Endothelial cell of umbilical vein (primary cell): ENCODE measurements around the gene RGS12.

ENCODE experiments used
- POLR2A ChIP-seq: IDR thresholded peaks from 2 replicates; pipeline ENCODE4 v1.6.1; 2012; ENCODE audit warnings: low read depth, mild to moderate bottlenecking, control low read depth, low read length
- TF ChIP-seq, protein P1 (sequence below): IDR thresholded peaks from 2 replicates; pipeline ENCODE4 v1.6.1; 2011; ENCODE audit not compliant: insufficient read depth, insufficient read length
- TF ChIP-seq, protein P2 (sequence below), 2 donors: IDR thresholded peaks; 1 replicate in 1 of 2; 2 replicates in 1 of 2; pipeline ENCODE4 v1.5.1; 2011; ENCODE audit warnings: low read length in 2 of 2, mild to moderate bottlenecking in 2 of 2, moderate library complexity in 2 of 2, control low read depth in 1 of 2, inconsistent platforms in 1 of 2, low read depth in 1 of 2; ENCODE audit not compliant: insufficient read depth in 1 of 2; ENCODE audit errors: extremely low read depth in 1 of 2

DNA sequence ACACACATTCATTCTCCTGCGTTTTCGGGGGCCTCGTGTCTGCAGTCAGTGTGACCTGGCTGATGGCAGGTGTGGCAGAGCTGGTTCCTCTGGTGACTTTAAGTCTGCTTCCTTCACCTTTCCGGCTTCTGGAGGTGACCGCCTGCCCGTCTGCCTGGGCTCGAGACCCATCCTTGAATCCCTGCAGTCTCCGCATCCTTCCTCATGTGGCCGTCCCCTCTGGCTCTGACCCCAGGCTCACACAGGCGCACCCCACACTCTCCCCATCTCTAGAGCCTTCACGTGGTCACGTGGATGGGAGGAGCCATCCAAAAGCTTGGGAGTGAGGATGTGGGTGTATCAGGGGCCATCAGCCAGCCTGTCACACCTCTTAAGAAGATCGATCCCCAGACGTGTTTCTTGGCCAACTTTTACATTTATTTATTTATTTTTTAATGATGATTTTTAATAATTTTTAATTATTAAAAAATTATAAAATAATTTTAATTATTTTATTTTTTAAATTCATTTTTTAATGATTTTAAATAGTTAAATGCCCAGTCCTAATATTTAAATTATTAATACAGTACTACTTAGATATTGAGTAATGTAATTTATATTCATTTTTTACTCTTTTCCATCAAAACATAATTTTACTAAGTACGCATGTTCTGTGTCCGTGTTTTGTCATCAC is 20.9 kb downstream of the RGS12 start:
- TF ChIP-seq, protein P1, sequence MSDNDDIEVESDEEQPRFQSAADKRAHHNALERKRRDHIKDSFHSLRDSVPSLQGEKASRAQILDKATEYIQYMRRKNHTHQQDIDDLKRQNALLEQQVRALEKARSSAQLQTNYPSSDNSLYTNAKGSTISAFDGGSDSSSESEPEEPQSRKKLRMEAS = no peak
- TF ChIP-seq, protein P2, sequence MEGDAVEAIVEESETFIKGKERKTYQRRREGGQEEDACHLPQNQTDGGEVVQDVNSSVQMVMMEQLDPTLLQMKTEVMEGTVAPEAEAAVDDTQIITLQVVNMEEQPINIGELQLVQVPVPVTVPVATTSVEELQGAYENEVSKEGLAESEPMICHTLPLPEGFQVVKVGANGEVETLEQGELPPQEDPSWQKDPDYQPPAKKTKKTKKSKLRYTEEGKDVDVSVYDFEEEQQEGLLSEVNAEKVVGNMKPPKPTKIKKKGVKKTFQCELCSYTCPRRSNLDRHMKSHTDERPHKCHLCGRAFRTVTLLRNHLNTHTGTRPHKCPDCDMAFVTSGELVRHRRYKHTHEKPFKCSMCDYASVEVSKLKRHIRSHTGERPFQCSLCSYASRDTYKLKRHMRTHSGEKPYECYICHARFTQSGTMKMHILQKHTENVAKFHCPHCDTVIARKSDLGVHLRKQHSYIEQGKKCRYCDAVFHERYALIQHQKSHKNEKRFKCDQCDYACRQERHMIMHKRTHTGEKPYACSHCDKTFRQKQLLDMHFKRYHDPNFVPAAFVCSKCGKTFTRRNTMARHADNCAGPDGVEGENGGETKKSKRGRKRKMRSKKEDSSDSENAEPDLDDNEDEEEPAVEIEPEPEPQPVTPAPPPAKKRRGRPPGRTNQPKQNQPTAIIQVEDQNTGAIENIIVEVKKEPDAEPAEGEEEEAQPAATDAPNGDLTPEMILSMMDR (IDR thresholded peaks at IDR 0.05; ENCODE audit: extremely low read depth in 1 of 2, insufficient read depth in 1 of 2, low read depth in 1 of 2, low read length in 2 of 2) = no peak
- no peak for TF ChIP-seq POLR2A
